GM23338 (cell line): Measurements from ENCODE around the gene CCDC97. TPM values are rescaled to one million over a fixed set of nuclear protein-coding genes. Genes with fewer than 3 reads are reported as not detected.

Experiments used
- ATAC-seq: fragments of 200-7000 bp; cut with Tn5 transposase; 3 replicates; pipeline ENCODE4 v1.9.1; 2020
- DNase-seq: peaks from one replicate; pipeline ENCODE4 v3.0.0-alpha.2; 2015; ENCODE audit warnings: low spot score
- H2AFZ ChIP-seq: fragments of 200-600 bp; sonication (generic); 2 replicates; pipeline ENCODE4 v1.8.0; 2016; ENCODE audit warnings: antibody characterized with exemption, mild to moderate bottlenecking, moderate library complexity
- H3F3A ChIP-seq: fragments of 200-600 bp; sonication (generic); replicated peaks from 2 replicates; pipeline ENCODE4 v1.8.0; 2017; ENCODE audit warnings: antibody characterized with exemption, mixed run types, low read depth
- H3K27ac ChIP-seq: fragments of 200-600 bp; sonication (generic); 2 replicates; pipeline ENCODE4 v1.6.1; 2016; ENCODE audit warnings: low read depth
- H3K27me3 ChIP-seq: fragments of 200-600 bp; sonication (generic); 2 replicates; pipeline ENCODE4 v1.8.0; 2016; ENCODE audit warnings: mild to moderate bottlenecking, mixed run types, moderate library complexity; ENCODE audit not compliant: insufficient read depth
- H3K36me3 ChIP-seq: fragments of 200-600 bp; sonication (generic); 2 replicates; pipeline ENCODE4 v1.8.0; 2016; ENCODE audit warnings: mild to moderate bottlenecking; ENCODE audit not compliant: insufficient read depth
- H3K4me1 ChIP-seq: fragments of 200-600 bp; sonication (generic); 2 replicates; pipeline ENCODE4 v1.8.0; 2016; ENCODE audit warnings: mild to moderate bottlenecking, moderate library complexity; ENCODE audit not compliant: insufficient read depth
- H3K4me2 ChIP-seq: fragments of 200-600 bp; sonication (generic); 2 replicates; pipeline ENCODE4 v1.7.1; 2017; ENCODE audit warnings: mixed run types
- H3K4me3 ChIP-seq: fragments of 200-600 bp; sonication (generic); 2 replicates; pipeline ENCODE4 v1.6.1; 2016; ENCODE audit warnings: mixed run types
- H3K79me2 ChIP-seq: fragments of 200-600 bp; sonication (generic); replicated peaks from 2 replicates; pipeline ENCODE4 v1.8.0; 2017; ENCODE audit warnings: mild to moderate bottlenecking; ENCODE audit not compliant: insufficient read depth
- H3K9me2 ChIP-seq: fragments of 200-600 bp; sonication (generic); 2 replicates; pipeline ENCODE4 v1.8.0; 2017; ENCODE audit not compliant: insufficient read depth
- H4K20me1 ChIP-seq: fragments of 200-600 bp; sonication (generic); replicated peaks from 2 replicates; pipeline ENCODE4 v1.8.0; 2017; ENCODE audit warnings: mild to moderate bottlenecking; ENCODE audit not compliant: insufficient read depth
- H3K27ac Mint-ChIP-seq: 2 replicates; pipeline ENCODE4 v1.8.0; 2020; ENCODE audit warnings: inconsistent platforms, mild to moderate bottlenecking, moderate library complexity, mixed read lengths
- H3K27me3 Mint-ChIP-seq: 3 replicates; pipeline ENCODE4 v1.8.0; 2022; ENCODE audit warnings: low read depth, mild to moderate bottlenecking, moderate library complexity, mixed read lengths, inconsistent platforms; ENCODE audit not compliant: insufficient read depth, poor library complexity
- H3K36me3 Mint-ChIP-seq: 3 replicates; pipeline ENCODE4 v1.8.0; 2021; ENCODE audit warnings: low read depth, mild to moderate bottlenecking, inconsistent platforms, moderate library complexity, mixed read lengths
- H3K4me1 Mint-ChIP-seq: 3 replicates; pipeline ENCODE4 v1.8.0; 2020; ENCODE audit warnings: mild to moderate bottlenecking, inconsistent platforms, mixed read lengths
- H3K4me3 Mint-ChIP-seq: 3 replicates; pipeline ENCODE4 v1.8.0; 2021; ENCODE audit warnings: moderate library complexity, mild to moderate bottlenecking, inconsistent platforms, mixed read lengths
- H3K9me3 Mint-ChIP-seq: 3 replicates; pipeline ENCODE4 v1.8.0; 2020; ENCODE audit warnings: moderate library complexity, mild to moderate bottlenecking, inconsistent platforms, mixed read lengths
- CREB1 ChIP-seq: fragments of 250-450 bp; sonication (Bioruptor Pico); IDR thresholded peaks from 2 replicates; pipeline ENCODE4 v1.5.0; 2020; ENCODE audit warnings: low read depth, mild to moderate bottlenecking, moderate library complexity
- EZH2 ChIP-seq: fragments of 200-600 bp; sonication (generic); IDR thresholded peaks from one replicate; pipeline ENCODE4 v1.8.0; 2017; ENCODE audit warnings: antibody characterized with exemption, mild to moderate bottlenecking, low read depth; ENCODE audit not compliant: unreplicated experiment
- EZH2phosphoT487 ChIP-seq: fragments of 200-600 bp; sonication (generic); IDR thresholded peaks from one replicate; pipeline ENCODE4 v1.8.1; 2018; ENCODE audit warnings: antibody characterized with exemption; ENCODE audit not compliant: unreplicated experiment
- JUNB ChIP-seq: IDR thresholded peaks from one replicate; pipeline ENCODE4 v1.6.1; 2016; ENCODE audit warnings: antibody characterized with exemption; ENCODE audit not compliant: unreplicated experiment
- NANOG ChIP-seq: IDR thresholded peaks from 2 replicates; pipeline ENCODE4 v1.6.1; 2016; ENCODE audit warnings: antibody characterized with exemption, borderline replicate concordance
- STAT1 ChIP-seq: IDR thresholded peaks from one replicate; pipeline ENCODE4 v1.6.1; 2016; ENCODE audit warnings: antibody characterized with exemption; ENCODE audit not compliant: unreplicated experiment
- ZNF114 ChIP-seq: fragments of 250-450 bp; sonication (Bioruptor Pico); IDR thresholded peaks from 2 replicates; pipeline ENCODE4 v1.5.0; 2020; ENCODE audit warnings: mild to moderate bottlenecking, moderate library complexity
- ZNF331 ChIP-seq: fragments of 250-450 bp; sonication (Bioruptor Pico); IDR thresholded peaks from 2 replicates; pipeline ENCODE4 v1.5.0; 2020; ENCODE audit warnings: low read depth, mild to moderate bottlenecking, moderate library complexity
- polyA plus RNA-seq: library from polyadenylated mRNA; unstranded; fragments of >200 nt; fragmentation: Nextera tagmentation; extraction: Ambion mirVana; gene quantifications from 2 replicates; pipeline ENCODE4 v1.2.1, GENCODE V29; 2016
- total RNA-seq: library from RNA; depleted of rRNA; stranded (reverse); fragments of >200 nt; shearing (Covaris generic); gene quantifications from 2 replicates; pipeline ENCODE4 v1.2.3, GENCODE V29; 2014
- TF ChIP-seq, protein P1 (sequence below): IDR thresholded peaks from one replicate; pipeline ENCODE4 v1.6.1; 2018; ENCODE audit warnings: antibody characterized with exemption; ENCODE audit not compliant: unreplicated experiment
- TF ChIP-seq, protein P2 (sequence below), 2 experiments: fragments of 200-600 bp in 1 of 2; sonication (generic) in 1 of 2; conservative IDR thresholded peaks; 2 replicates each; pipeline versions ENCODE4 v1.5.1 to v1.6.1; 2016 to 2017; ENCODE audit warnings: antibody characterized with exemption in 2 of 2, low read depth in 2 of 2, mild to moderate bottlenecking in 2 of 2, moderate library complexity in 1 of 2
- TF ChIP-seq, protein P3 (sequence below): fragments of 250-450 bp; sonication (Bioruptor Pico); IDR thresholded peaks from 2 replicates; pipeline ENCODE4 v1.5.0; 2020; ENCODE audit warnings: mild to moderate bottlenecking, moderate library complexity

Gene CCDC97
- total and polyA plus RNA-seq, 2 experiments from 2014 or later = 8.0 to 11.0 TPM

DNA sequence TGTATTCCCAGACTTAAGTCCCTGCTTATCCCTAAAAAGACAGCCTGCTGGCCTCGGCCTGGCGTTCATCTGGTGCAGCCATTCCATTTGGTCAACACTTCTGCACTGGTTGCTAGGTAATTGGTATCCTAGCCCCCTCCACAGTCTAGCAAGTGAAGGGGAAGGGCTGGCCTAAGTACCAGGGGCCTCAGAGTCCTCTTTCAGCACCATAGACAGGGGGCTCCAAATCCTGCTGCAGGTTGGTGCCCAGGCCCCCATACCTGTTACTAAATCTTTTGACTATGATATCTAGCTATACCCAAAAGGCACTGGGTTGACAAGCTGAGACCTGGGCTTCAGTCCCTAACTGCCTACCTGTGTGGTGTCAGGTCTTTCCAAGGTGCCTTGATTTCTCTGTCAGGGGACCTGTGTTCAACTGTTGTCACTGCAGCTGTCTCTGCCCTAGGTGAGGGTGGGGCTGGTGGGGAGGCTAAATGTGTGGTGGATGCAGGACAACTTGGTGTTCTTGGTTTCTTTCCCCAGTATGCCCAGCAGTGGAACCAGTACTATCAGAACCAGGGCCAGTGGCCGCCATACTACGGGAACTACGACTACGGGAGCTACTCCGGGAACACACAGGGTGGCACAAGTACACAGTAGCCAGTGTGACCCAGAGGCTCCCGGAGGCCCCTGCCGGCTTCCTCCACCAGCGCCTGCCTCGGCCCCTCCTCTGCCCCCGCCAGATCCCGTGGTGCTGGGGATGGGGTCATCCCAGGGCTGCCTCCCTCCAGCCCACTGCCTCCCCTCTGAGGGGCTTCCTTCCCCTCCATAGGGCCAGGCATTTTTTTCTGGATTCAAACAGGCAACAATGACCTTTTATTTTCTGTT is 3.8 kb upstream of the CCDC97 start (continued):
- TF ChIP-seq, protein P1, sequence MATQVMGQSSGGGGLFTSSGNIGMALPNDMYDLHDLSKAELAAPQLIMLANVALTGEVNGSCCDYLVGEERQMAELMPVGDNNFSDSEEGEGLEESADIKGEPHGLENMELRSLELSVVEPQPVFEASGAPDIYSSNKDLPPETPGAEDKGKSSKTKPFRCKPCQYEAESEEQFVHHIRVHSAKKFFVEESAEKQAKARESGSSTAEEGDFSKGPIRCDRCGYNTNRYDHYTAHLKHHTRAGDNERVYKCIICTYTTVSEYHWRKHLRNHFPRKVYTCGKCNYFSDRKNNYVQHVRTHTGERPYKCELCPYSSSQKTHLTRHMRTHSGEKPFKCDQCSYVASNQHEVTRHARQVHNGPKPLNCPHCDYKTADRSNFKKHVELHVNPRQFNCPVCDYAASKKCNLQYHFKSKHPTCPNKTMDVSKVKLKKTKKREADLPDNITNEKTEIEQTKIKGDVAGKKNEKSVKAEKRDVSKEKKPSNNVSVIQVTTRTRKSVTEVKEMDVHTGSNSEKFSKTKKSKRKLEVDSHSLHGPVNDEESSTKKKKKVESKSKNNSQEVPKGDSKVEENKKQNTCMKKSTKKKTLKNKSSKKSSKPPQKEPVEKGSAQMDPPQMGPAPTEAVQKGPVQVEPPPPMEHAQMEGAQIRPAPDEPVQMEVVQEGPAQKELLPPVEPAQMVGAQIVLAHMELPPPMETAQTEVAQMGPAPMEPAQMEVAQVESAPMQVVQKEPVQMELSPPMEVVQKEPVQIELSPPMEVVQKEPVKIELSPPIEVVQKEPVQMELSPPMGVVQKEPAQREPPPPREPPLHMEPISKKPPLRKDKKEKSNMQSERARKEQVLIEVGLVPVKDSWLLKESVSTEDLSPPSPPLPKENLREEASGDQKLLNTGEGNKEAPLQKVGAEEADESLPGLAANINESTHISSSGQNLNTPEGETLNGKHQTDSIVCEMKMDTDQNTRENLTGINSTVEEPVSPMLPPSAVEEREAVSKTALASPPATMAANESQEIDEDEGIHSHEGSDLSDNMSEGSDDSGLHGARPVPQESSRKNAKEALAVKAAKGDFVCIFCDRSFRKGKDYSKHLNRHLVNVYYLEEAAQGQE = peak; percentile 21
- TF ChIP-seq NANOG = no peak
- no peak for TF ChIP-seq EZH2

DNA sequence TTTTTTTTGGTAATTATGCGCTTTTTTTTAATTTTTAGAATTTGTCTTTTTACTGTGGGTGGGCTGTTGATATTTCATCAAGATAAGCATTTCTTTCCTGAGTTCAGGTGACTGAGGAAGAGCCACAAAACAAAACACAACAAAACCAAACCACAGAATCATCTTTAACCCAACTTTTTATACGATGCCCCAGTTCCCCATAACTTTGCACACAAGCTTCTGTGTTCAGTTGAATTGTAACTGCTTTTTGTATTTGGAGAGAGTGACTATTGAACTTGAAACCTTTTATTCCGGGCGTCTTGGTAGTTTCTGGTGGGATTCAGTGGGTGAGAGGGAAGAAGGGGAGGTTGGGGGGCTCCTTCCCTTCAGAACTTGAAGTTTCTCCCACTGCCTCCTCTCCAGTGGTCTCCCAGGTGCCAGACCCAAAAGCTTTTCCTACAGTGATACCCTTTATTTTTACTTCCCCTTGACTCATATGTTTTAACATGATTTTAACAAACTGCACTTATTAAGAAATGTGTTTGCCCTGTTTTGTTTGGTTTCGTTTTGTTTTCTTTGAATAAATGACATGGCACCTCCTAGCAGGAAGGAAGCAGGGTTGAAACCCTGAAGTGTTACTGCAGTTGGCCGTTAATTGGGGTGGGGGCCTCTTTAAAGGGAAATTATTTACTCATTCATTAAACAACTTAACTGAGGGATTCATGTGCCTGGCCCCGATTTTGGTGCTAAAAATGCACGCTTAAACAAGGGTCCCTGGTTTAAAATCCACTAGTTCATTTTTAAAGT is 2.7 kb upstream of the CCDC97 start:
- Mint-ChIP-seq H3K27ac (no peak overlapping the region), H3K4me3 (no peak overlapping the region; the same call in 2 of the 3 replicates), H3K9me3 (no peaks in the 10 kb centered on the region; the same call in 2 of the 3 replicates), H3K36me3 (peaks cover 58% of the 10 kb centered on the region), H3K27me3 (peaks cover 34% of the 10 kb centered on the region), H3K4me1 (peaks cover 24% of the 10 kb centered on the region)
- peak overlapping the region; percentile 90 for H3K27ac ChIP-seq
- peaks cover 52% of the 10 kb centered on the region for H3F3A ChIP-seq
- ATAC-seq (no peak), DNase-seq (no peak)
- H4K20me1 ChIP-seq = peaks cover 5% of the 10 kb centered on the region; the same call in 1 of the 2 replicates
- no peak overlapping the region for H2AFZ ChIP-seq
- no peaks in the 10 kb centered on the region for H3K27me3 ChIP-seq
- peaks cover 16% of the 10 kb centered on the region for H3K4me1 ChIP-seq
- H3K79me2 ChIP-seq = peaks cover 17% of the 10 kb centered on the region
- no peaks in the 10 kb centered on the region for H3K9me2 ChIP-seq
- peaks cover 51% of the 10 kb centered on the region for H3K36me3 ChIP-seq
- no peak overlapping the region for H3K4me2 ChIP-seq
- no peak overlapping the region for H3K4me3 ChIP-seq
- TF ChIP-seq ZNF114 (no peak), CREB1 (CRISPR knock-in tag) (no peak), STAT1 (no peak), NANOG (no peak), JUNB (no peak), ZNF331 (CRISPR knock-in tag) (no peak), EZH2phosphoT487 (no peak)
- TF ChIP-seq, protein P2, sequence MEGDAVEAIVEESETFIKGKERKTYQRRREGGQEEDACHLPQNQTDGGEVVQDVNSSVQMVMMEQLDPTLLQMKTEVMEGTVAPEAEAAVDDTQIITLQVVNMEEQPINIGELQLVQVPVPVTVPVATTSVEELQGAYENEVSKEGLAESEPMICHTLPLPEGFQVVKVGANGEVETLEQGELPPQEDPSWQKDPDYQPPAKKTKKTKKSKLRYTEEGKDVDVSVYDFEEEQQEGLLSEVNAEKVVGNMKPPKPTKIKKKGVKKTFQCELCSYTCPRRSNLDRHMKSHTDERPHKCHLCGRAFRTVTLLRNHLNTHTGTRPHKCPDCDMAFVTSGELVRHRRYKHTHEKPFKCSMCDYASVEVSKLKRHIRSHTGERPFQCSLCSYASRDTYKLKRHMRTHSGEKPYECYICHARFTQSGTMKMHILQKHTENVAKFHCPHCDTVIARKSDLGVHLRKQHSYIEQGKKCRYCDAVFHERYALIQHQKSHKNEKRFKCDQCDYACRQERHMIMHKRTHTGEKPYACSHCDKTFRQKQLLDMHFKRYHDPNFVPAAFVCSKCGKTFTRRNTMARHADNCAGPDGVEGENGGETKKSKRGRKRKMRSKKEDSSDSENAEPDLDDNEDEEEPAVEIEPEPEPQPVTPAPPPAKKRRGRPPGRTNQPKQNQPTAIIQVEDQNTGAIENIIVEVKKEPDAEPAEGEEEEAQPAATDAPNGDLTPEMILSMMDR (conservative IDR thresholded peaks at IDR 0.05; ENCODE audit: low read depth in 2 of 2) = no peak
- TF ChIP-seq, protein P3, sequence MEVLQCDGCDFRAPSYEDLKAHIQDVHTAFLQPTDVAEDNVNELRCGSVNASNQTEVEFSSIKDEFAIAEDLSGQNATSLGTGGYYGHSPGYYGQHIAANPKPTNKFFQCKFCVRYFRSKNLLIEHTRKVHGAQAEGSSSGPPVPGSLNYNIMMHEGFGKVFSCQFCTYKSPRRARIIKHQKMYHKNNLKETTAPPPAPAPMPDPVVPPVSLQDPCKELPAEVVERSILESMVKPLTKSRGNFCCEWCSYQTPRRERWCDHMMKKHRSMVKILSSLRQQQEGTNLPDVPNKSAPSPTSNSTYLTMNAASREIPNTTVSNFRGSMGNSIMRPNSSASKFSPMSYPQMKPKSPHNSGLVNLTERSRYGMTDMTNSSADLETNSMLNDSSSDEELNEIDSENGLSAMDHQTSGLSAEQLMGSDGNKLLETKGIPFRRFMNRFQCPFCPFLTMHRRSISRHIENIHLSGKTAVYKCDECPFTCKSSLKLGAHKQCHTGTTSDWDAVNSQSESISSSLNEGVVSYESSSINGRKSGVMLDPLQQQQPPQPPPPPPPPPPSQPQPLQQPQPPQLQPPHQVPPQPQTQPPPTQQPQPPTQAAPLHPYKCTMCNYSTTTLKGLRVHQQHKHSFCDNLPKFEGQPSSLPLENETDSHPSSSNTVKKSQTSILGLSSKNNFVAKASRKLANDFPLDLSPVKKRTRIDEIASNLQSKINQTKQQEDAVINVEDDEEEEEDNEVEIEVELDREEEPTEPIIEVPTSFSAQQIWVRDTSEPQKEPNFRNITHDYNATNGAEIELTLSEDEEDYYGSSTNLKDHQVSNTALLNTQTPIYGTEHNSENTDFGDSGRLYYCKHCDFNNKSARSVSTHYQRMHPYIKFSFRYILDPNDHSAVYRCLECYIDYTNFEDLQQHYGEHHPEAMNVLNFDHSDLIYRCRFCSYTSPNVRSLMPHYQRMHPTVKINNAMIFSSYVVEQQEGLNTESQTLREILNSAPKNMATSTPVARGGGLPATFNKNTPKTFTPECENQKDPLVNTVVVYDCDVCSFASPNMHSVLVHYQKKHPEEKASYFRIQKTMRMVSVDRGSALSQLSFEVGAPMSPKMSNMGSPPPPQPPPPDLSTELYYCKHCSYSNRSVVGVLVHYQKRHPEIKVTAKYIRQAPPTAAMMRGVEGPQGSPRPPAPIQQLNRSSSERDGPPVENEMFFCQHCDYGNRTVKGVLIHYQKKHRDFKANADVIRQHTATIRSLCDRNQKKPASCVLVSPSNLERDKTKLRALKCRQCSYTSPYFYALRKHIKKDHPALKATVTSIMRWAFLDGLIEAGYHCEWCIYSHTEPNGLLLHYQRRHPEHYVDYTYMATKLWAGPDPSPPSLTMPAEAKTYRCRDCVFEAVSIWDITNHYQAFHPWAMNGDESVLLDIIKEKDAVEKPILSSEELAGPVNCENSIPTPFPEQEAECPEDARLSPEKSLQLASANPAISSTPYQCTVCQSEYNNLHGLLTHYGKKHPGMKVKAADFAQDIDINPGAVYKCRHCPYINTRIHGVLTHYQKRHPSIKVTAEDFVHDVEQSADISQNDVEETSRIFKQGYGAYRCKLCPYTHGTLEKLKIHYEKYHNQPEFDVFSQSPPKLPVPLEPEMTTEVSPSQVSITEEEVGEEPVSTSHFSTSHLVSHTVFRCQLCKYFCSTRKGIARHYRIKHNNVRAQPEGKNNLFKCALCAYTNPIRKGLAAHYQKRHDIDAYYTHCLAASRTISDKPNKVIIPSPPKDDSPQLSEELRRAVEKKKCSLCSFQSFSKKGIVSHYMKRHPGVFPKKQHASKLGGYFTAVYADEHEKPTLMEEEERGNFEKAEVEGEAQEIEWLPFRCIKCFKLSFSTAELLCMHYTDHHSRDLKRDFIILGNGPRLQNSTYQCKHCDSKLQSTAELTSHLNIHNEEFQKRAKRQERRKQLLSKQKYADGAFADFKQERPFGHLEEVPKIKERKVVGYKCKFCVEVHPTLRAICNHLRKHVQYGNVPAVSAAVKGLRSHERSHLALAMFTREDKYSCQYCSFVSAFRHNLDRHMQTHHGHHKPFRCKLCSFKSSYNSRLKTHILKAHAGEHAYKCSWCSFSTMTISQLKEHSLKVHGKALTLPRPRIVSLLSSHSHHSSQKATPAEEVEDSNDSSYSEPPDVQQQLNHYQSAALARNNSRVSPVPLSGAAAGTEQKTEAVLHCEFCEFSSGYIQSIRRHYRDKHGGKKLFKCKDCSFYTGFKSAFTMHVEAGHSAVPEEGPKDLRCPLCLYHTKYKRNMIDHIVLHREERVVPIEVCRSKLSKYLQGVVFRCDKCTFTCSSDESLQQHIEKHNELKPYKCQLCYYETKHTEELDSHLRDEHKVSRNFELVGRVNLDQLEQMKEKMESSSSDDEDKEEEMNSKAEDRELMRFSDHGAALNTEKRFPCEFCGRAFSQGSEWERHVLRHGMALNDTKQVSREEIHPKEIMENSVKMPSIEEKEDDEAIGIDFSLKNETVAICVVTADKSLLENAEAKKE (CRISPR knock-in tag) = no peak
